Ishikawa (cell line): ENCODE results near the gene PAGE2.

ENCODE experiments used
- CEBPB ChIP-seq: IDR thresholded peaks from 2 replicates; pipeline ENCODE4 v1.6.1; 2012
- CREB1 ChIP-seq: IDR thresholded peaks from 2 replicates; pipeline ENCODE4 v1.6.1; 2012; ENCODE audit warnings: low read depth
- EGR1 ChIP-seq: IDR thresholded peaks from 2 replicates; pipeline ENCODE4 v1.6.1; 2012
- EP300 ChIP-seq: IDR thresholded peaks from 2 replicates; pipeline ENCODE4 v1.6.1; 2012; ENCODE audit warnings: borderline replicate concordance
- RAD21 ChIP-seq: IDR thresholded peaks from 2 replicates; pipeline ENCODE4 v1.6.1; 2012; ENCODE audit warnings: low read depth
- TAF1 ChIP-seq: IDR thresholded peaks from 2 replicates; pipeline ENCODE4 v1.6.1; 2012; ENCODE audit warnings: low read depth, mild to moderate bottlenecking
- TCF12 ChIP-seq: IDR thresholded peaks from 2 replicates; pipeline ENCODE4 v1.6.1; 2012; ENCODE audit warnings: low read depth
- TEAD4 ChIP-seq: IDR thresholded peaks from 2 replicates; pipeline ENCODE4 v1.6.1; 2012
- YY1 ChIP-seq: IDR thresholded peaks from 2 replicates; pipeline ENCODE4 v1.6.1; 2012; ENCODE audit warnings: low read depth
- ZBTB7A ChIP-seq: IDR thresholded peaks from 2 replicates; pipeline ENCODE4 v1.6.1; 2012; ENCODE audit warnings: low read depth
- TF ChIP-seq, protein P1 (sequence below): IDR thresholded peaks from 2 replicates; pipeline ENCODE4 v1.6.1; 2012
- TF ChIP-seq, protein P2 (sequence below): IDR thresholded peaks from 2 replicates; pipeline ENCODE4 v1.6.1; 2012
- TF ChIP-seq, protein P3 (sequence below): IDR thresholded peaks from 2 replicates; pipeline ENCODE4 v1.6.1; 2012; ENCODE audit warnings: low read depth, mild to moderate bottlenecking

PAGE2 gene

DNA sequence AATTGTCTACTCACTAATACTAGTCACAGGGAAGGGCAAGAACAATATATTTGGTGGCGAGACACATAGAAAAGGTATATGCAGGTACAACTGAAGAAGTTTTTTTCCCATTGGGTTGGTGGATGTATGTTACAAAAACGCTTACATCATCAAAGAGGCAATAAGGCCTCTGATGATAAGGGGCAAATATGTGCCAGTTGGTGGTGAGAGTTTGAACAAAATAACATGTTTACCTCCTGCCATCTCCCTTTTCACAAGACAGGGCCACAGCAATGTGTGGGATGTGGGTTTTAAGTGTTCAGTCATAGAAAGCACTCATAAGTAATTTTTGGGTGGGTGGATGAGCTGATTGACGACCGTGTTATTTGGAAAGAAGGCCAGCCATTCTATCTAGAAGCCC, 41.7 kb downstream of the PAGE2 start:
- TF ChIP-seq ZBTB7A (no peak), EGR1 (no peak), TEAD4 (no peak), CREB1 (no peak), EP300 (no peak), TCF12 (no peak), CEBPB (no peak), YY1 (no peak)
- TF ChIP-seq, protein P1, sequence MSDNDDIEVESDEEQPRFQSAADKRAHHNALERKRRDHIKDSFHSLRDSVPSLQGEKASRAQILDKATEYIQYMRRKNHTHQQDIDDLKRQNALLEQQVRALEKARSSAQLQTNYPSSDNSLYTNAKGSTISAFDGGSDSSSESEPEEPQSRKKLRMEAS = no peak

DNA sequence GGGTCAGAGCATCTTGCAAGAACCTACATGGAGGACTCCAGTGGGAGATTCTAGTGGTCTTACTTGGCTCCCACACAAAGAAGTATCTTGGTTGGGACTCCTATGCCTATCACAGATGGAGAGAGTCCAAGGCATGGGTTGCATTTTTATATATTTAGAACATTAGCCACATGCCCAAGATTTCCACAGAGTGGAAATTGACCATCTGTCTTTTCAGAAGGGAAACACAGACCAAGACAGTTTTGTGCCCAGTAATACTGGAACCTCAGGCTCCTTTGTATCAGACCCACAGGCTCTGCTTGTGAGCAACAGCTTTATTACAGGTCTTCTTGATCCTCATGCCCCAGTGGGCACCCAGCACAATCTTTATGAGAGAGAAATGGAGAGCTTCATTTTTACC, 43.6 kb downstream of the PAGE2 start:
- no peak for TF ChIP-seq TAF1
- TF ChIP-seq RAD21 = no peak
- TF ChIP-seq YY1 = no peak
- TF ChIP-seq, protein P2, sequence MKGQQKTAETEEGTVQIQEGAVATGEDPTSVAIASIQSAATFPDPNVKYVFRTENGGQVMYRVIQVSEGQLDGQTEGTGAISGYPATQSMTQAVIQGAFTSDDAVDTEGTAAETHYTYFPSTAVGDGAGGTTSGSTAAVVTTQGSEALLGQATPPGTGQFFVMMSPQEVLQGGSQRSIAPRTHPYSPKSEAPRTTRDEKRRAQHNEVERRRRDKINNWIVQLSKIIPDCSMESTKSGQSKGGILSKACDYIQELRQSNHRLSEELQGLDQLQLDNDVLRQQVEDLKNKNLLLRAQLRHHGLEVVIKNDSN = no peak
- no peak for TF ChIP-seq CREB1
- TF ChIP-seq TCF12 = no peak
- TF ChIP-seq TEAD4 = no peak
- TF ChIP-seq EGR1 = no peak
- TF ChIP-seq, protein P3, sequence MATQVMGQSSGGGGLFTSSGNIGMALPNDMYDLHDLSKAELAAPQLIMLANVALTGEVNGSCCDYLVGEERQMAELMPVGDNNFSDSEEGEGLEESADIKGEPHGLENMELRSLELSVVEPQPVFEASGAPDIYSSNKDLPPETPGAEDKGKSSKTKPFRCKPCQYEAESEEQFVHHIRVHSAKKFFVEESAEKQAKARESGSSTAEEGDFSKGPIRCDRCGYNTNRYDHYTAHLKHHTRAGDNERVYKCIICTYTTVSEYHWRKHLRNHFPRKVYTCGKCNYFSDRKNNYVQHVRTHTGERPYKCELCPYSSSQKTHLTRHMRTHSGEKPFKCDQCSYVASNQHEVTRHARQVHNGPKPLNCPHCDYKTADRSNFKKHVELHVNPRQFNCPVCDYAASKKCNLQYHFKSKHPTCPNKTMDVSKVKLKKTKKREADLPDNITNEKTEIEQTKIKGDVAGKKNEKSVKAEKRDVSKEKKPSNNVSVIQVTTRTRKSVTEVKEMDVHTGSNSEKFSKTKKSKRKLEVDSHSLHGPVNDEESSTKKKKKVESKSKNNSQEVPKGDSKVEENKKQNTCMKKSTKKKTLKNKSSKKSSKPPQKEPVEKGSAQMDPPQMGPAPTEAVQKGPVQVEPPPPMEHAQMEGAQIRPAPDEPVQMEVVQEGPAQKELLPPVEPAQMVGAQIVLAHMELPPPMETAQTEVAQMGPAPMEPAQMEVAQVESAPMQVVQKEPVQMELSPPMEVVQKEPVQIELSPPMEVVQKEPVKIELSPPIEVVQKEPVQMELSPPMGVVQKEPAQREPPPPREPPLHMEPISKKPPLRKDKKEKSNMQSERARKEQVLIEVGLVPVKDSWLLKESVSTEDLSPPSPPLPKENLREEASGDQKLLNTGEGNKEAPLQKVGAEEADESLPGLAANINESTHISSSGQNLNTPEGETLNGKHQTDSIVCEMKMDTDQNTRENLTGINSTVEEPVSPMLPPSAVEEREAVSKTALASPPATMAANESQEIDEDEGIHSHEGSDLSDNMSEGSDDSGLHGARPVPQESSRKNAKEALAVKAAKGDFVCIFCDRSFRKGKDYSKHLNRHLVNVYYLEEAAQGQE = no peak
- no peak for TF ChIP-seq ZBTB7A
- TF ChIP-seq, protein P1 = no peak

DNA sequence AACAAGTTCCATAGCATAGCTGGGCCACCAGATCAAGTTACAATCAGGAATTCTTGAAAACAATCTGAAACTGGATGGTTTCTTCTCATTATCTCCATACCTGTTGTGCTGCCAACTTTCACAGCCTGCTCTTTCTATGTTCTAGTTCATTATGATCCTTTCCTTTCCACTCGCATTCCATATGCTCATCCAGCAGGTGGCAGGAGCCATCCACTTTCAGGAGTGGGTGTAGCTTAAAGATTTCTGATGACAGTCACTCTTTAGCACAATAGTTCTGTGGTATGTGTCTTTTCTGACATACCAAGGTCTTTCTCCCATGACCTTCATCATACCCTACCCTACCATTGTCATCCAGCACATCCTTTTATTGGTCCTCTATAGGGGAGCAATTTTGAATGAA, 46.4 kb downstream of the PAGE2 start:
- TF ChIP-seq RAD21 = peak; percentile 69
- TF ChIP-seq, protein P3 = no peak
